Kasumi-1 (cell line): Measurements from ENCODE around the gene PTCD1.
"Not testable (repeated sequence)": the region's sequence is repeated elsewhere in the genome, so short reads cannot be mapped to it uniquely, and the experiment has no call there.

Experiments used
- DNase-seq, 2 experiments: peaks; one replicate each; lab custom pipeline; 2025; lab: John Stamatoyannopoulos, UW

Gene PTCD1

DNA sequence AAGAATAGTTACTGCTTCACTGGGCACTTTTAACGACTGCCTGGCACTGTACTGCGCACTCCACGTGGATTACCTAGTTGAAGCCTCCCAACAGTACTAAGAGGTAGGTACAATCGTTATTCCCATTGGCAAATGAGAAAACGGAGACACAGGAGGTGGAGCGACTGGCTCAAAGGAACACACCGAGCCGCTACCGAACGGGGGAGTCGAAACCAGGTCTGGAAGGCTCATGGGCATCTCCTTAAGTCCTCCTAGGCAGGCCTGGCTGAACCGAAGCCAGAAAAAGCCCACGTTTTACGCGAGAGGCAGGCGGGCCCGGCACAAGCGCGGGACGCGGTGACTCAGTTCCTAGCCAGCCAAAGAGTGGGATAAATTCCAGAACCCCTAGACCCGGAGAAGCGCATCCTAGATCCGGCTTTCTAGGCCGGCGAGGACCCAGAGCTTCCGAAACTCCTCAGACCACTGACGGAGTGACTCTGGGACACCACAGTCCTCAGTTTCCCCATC, 30.7 kb downstream of the PTCD1 start:
- DNase-seq = peak in 1 of 2 experiments; percentile 46

DNA sequence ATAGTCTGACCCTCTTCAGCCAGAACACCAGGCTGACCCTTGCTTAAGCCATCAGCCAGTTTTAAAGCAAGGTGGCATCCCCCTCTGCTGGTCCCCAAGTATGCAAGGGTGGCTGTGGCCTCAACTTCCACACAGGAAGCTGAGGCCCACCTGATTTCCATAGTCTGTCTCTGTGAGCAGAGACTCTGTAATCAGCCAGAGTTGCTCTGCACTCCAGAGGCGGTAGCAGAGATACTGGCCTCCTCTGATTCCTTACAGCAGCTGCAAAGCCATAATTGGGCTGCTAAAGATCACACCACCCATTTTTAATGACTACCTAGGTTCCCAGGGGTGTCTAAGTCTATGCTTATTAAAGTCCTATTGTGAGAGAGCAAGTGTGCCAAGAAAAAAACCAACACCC, 32.0 kb downstream of the PTCD1 start:
- no peak for DNase-seq

DNA sequence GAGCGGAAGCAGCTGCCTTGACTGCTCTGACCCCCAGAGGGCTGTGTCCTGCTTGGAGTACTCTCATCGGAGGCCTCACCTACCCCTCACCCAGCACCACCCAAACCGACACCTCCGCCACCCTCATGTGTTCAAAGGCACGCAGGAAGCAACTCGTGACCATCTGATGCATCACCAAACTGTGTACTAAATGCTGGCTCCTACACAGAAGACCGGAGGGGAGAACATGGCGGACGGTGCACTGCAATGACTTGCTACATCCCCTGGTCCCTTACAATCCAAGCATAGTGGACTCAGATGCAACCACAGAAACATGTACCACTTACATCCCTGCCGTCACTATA, 33.6 kb downstream of the PTCD1 start:
- no peak for DNase-seq

DNA sequence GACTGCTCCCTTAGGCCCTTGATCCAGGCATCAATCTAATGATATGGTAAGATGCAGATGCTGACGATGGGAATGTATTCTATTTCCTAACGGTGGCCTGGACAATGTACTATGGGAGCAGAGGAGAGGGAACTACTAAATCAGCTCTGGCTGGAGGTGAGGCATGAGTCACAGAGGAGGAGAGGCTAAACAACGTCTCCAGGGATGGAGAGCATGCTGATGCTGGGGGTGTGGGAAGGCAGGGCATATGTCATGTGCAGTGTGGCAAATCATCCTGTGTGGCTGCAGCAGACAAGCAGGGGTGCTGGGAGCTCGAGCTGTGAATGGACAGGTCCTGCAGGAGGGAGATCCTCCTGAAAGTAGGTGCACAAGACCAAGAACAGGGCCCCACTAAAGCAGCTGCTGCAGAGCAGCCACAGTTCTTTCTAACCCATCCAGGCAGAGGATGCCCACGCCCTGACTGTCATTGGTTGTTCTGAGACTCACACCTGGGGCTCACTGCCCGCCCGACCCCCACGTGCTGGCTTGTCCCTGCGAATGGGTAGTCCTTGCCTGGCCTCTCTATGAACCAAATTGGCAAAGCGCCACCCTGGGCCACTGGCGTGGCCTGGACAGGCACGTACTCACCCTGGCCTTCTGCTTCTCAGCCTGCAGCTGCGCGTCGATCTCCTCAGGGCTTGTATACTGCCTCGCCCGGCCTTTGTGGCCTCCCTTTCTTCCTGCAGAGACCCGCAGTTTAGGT, 34.2 kb downstream of the PTCD1 start:
- DNase-seq = no peak

DNA sequence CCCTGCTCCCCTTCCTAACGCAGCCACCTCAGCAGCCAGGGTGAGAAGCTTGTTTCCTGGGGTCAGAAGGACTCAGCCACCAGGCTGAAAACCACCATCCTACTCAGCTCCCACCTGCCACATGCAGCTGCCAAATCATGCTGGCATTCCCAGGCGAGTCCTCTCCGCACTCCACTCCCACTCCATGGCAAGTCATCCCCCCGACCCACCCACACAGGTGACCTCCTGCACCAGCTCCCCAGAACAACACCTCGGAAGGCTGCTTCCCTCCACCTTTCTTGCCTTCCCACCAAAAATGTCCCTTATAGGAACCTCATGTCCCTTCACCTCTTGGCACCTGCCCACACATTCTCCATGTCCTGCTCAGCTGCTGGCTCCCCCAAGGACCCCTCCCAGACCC, 34.8 kb downstream of the PTCD1 start:
- DNase-seq = no peak

DNA sequence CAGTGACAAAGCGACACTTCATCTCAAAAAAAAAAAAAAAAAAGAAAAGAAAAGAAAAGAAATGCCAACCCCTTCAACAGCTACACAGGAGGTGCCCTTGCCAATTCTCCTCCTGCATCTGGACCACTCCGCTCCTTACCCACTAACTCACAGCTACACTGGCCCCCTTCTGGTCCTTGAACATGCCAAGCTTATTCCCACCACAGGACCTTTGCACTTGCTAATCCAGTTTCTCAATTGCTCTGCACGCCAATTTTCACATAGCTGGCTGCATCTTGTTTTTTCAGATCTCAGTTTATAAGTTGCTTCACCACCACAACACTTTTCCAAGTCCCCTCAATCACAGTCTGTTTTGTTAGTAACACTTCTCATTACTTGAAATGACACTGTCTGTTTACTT, 35.7 kb downstream of the PTCD1 start:
- DNase-seq = no peak

DNA sequence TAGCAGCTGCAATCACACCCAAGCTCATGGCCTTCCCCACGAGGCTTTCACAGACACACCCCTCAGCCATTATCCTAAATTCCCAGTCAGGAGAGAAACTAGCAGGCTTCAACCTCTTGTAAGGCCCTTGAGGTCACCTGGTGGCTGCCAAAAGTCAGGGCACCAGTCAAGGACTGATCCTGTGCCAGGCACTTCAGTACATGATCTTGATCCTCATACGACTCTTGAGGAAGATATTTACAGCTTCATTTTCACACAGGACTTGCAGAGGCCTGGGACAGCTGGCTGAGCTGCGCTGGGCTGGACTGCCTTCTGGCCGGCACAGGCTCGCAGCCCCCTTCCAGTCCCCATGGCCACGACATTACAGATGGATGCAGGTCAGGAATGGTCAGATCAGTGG, 39.0 kb downstream of the PTCD1 start:
- DNase-seq = no peak

DNA sequence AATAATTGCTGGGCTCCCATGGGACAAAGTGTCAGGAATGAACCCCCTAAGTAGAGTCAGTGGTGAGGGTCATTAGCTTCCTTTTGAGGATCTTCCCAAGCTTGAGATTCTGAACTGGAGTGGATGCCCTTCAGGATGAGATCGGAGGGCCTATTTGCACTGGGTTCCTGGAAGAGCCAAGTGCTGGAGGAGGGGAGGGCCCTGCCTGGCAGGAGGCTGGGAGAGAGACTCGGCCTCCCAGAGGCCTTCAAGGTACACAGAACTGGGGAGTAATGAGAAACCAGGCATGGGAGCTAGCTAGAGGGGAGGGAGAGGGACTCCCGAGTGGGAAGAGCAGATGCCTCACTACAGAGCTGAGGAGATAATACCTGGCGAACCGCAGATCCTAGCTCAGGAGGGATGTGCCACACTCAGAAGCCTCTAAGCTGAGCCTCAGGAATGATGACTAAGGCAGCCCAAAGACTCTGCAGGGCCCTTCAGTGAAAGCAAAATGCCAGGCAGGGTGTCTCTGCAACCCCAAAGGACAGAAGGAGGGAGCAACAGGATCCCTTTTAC, 39.6 kb downstream of the PTCD1 start:
- DNase-seq = no peak

DNA sequence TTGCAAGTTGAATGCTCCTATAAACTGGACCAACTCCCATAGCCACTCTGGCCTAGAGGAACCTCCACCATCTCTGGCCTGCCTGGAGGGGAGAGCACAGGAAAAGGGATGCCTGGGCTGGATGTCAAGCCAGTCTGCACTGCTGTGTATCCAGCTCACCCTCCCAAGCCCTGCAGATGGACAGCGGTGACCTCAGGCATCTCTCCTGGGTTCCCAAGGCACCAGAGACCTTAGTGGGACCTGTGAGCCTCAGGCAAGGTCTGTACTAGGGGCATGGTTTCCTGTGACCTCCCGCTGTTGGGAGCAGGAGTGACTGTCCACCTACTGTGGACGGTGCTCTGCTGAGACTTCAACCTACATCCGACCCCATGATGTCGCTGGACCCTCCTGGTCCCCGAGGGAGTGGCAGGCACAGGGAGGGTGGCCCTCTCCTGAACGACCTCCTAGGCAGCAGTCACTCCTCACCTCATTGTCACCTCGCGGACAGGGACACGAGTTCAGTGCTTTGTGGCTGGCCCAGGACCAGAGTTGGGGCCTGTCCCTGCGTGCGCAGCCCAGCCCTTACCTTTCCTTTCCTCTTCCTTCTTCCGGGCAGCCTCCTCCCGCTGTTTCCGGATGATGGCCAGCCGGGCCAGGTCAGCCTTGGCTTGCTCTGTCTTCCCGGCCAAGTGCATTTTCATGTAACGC, 41.2 kb downstream of the PTCD1 start:
- DNase-seq = no peak

DNA sequence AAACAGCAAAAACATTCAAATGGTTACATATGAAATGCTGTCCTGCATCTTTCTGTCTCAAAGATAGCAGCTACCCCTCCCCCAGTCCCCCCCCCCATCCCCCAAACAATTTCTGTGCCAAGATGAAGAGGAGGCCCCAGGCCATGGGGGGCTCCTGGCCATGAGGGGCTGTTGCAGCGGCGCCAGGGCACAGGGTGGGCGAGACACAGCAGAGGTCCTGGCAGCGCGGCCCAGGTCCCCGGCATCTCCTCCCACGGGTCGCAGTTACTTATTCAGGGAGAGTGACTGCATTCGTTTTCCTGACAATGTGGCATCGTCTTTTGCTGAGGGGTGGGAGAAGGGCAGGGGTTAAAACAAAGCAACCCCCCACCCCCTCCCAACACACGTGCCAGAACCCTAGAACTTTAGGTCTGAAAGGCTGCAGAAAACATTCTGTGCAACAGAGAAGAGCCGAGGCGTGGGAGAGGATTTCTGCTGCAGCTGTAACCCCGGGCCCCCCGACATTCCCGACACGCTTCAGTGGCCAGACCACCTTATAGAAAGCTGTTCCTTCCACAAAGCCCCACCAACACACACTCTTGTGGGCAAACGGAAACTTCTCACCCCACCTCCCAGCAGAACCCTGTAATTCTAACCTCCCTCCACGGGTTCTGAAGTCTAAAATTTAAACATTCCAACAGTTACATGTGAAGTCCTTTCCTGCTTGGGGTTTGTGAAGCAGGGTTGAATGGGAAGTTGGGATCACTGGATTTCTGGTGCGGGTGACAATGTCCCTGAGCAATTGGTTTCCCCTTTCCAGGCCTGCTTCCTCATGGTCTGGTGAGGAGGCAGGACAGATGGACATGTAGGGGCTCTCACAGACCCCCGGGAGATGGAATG, 41.9 kb downstream of the PTCD1 start:
- DNase-seq = no peak

DNA sequence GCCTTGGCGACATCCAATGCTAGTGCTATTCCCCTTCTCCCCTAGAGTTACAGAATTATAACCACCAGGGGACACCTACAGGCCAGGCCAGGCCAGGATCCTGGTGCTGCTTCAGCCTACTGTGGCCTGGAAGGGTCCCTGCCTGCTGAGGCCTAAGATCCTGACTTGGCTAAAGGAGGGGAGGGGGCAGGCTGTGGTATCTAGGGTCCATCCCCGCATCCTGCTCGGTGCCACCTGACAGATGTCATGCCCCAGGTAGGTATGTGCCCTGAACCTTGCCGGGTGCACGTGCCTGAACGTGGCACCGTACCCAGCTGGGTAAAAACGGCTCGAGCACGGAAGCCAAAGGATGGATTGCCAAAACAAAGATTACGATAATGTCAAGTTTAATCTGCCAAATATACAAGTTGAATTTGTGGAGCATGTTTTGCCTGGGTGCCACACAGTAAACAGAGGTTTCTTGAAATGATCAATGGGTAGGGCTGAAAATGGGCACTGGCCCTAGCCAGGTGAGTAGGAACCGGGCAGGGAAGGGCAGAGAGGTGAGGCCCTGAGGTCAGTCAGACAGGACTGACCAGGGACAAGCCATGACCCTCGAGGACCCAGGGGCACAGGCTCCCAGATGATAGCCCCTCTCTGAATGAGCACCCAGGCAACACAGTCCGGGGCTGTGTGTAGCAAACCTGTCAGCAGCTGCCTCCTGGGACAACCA, 42.8 kb downstream of the PTCD1 start:
- DNase-seq = peak in 1 of 2 experiments; percentile 26

DNA sequence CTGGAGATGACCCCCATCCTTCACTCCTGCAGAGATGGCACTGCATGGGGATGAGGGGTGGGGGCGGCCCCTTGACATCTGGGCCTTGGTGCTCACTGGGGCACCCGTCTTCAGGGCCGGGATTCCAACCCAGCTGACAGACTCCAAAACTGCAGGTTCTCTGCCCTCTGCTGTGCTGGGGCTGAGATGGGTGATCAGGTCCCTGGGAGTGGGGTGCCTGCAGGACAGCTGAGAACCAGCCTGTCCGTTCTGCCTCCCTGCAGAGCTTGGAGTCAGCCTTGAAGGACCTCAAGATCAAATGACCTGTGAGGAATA, 44.5 kb downstream of the PTCD1 start:
- no peak for DNase-seq

DNA sequence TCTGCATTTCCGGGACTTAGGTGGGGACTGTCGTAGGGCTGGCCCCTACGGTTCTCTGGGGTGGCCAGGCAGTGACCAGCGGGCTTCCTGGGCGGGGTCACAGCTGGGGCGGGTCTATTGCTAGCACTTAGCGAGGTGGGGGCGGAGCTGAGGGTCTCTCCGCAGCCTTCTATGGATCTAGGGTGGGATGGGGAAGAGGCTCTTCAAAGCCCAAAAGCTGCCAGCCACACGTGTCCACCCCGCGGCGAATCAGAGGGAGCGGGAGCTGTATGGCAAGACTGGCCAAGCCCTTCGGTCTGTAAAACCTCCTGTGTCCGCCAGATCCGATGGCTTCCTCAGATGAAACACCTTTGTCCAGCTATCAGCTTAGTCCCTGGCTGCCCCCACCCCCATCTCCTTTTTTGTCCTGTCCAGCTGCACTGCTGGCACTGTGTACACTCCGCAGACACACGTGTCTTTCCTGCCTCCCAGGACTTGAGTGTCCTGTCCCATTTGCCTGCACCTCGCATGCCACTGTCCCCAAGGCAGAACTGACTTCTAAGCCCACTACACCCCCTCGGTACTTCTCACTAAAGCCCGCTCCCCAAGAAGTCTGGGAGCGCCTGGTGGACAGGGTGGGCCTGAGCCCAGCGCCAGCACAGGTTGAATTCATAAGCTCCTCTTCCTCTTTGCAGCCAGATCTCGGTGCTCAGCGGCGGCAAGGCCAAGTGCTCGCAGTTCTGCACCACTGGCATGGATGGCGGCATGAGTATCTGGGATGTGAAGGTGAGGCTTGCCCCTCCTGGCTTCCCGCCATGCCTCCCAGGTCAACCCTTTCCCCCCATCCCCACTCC, 45.0 kb downstream of the PTCD1 start:
- DNase-seq = no peak

DNA sequence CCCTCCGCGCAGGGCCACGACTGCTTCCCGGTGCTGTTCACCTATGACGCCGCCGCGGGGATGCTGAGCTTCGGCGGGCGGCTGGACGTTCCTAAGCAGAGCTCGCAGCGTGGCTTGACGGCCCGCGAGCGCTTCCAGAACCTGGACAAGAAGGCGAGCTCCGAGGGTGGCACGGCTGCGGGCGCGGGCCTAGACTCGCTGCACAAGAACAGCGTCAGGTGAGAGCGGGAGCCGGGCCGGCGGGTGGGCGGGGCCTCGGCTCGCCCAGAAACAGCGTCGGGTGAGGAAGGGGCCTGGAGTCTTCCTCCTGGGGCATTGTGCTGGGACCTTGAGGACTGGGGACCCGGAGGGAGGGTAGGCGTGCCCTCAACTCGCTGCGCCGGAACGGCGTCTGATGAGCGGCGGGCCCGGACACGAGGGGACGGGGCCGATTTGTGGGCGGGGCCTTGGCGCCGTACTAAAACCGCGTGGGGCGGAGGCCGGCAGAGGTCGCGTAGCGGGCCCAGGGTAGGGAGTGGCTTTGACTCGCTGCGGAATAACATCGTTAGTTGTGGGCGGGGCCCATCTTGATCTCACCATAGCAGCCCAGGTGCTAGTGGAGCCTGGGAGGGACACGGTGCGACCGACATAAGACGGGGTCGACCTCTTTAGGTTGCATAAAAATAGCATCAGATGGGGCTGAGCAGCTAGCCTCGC, 45.8 kb downstream of the PTCD1 start:
- no peak for DNase-seq

DNA sequence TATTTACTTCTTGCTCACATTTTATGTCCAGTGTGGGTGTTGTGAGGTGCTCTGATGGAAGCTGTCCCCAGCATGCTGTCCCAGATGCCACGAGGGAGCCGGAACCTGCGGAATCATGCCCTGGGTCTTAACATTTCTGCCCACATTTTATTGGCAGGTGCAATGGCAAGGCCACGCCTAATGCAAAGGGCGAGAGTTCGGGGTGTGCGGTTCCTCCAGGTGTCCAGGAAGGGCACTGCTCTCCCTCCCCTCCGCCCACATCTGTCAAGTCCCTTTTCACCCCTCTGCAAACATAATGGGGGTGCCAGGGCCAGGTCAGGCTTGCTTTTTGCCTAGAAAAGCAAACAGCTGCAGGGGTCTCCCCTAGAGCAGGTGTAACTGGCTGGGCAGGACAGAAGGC, 46.6 kb downstream of the PTCD1 start:
- no peak for DNase-seq

DNA sequence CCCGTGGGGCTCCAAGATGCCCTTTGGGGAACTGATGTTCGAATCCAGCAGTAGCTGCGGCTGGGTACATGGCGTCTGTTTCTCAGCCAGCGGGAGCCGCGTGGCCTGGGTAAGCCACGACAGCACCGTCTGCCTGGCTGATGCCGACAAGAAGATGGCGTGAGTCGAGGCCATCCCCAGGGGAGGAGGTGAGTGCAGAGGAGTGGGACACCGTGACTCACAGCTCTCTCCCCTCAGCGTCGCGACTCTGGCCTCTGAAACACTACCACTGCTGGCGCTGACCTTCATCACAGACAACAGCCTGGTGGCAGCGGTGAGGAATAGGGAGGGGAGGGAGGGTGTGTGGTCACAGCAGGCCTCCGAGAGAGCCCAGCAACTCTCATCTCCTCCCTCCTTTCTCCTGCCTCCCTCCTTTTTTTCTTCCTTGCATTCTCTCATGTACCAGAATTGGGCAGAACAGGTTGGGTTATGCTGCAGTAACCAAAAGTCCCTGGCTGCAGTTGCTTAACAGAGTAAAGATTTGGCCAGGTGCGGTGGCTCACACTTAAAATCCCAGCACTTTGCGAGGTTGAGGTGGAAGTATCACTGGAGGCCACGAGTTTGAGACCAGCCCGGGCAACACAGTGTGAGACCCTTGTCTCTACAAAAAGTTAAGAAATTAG, 47.5 kb downstream of the PTCD1 start:
- DNase-seq = no peak

DNA sequence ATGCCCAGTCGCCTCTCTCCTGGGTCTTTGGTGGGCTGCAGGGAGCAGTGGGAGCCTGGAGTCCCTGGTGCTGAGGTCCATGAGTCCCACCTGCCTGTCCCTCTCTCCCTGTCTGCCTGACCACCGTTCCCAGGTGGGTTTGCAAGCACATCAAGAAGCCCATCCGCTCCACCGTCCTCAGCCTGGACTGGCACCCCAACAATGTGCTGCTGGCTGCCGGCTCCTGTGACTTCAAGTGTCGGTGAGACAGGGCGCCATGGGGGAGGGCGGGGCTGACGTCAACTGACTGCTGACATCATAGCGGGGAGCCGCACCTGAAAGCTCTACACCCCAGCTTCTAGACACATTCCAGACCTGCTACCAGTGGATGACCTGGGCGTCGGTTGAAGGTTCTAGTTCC, 48.8 kb downstream of the PTCD1 start:
- no peak for DNase-seq

DNA sequence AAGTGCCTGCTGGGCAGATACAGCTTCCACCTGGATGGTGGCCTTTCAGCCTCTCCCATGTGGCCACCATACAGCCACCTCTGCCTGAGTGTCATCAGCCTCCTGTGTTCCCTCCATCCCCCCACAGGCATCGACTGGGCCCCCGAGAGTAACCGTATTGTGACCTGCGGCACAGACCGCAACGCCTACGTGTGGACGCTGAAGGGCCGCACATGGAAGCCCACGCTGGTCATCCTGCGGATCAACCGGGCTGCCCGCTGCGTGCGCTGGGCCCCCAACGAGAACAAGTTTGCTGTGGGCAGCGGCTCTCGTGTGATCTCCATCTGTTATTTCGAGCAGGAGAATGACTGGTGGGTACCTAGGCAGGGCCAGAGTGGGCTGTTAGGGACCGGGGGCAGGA, 50.7 kb downstream of the PTCD1 start:
- no peak for DNase-seq

DNA sequence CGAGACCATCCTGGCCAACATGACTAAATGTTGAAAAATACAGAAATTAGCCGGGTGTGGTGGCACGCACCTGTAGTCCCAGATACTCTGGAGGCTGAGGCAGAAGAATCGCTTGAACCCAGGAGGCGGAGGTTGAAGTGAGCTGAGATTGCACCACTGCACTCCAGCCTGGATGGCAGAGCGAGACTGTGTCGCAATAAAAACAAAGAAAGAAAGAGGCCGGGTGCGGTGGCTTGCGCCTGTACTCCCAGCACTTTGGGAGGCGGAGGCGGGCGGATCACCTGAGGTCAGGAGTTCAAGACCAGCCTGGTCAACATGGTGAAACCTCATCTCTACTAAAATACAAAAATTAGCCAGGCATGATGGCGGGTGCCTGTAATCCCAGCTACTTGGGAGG, 51.4 kb downstream of the PTCD1 start:
- not testable (repeated sequence) for DNase-seq
